ENCODE measurements around the gene SHROOM3.
"Not testable (repeated sequence)": the region's sequence is repeated elsewhere in the genome, so short reads cannot be mapped to it uniquely, and the experiment has no call there.

Gene SHROOM3

DNA sequence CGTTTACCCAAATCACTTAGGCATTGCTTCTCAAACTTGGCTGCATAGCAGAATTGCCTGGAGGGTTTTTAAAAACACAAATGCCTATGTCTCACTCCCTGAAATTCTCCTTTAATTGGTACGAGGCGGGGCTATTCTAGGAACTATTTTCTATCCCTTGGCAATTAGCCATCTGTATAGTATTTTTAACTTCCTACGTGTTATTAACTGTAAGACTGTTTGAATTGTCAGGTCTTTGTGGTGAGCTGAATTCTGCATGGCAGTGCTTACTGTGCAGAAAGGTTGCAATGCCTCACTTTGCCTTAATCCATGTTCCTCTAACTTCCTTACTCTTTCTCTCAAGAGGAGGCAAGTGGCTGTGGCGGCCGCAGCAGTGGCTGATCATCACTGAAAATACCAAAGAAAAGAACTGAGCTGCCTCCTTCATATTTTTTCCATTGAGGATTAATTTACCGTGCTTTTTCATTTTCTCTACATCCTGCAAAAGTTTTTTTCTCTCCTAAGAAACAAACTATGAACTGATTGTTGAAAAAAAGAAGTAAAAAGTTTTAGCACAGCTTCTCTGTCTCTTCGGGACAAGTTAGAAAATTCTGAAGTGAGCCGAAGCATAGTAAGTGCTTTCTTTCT is at the start of gene SHROOM3:
Gene SHROOM3, plus strand, starts transcription at position 329 of the 627 bp plus-strand sequence. CDS start 824 bp downstream, outside the sequence.
- peak; percentile 84 for DNase-seq

DNA sequence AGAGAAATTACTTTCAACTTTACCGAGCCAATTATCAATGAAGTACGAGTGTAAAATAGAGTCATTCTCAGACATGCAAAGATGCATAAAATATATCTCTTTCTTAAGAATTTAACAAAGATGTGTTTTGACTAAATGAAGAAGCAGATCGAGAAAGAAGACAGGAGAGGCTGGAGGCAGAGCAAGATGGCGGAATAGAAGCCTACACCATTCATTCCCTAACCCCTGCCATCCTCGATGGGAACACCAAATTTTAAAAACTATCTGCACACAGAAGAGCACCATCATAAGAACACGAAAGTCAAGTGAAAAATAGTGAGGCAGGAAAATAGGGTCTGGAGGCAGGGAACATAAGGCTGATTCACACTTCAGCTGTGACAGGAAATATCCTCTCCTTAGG is 49.1 kb upstream of the SHROOM3 start:
- DNase-seq: no peak

DNA sequence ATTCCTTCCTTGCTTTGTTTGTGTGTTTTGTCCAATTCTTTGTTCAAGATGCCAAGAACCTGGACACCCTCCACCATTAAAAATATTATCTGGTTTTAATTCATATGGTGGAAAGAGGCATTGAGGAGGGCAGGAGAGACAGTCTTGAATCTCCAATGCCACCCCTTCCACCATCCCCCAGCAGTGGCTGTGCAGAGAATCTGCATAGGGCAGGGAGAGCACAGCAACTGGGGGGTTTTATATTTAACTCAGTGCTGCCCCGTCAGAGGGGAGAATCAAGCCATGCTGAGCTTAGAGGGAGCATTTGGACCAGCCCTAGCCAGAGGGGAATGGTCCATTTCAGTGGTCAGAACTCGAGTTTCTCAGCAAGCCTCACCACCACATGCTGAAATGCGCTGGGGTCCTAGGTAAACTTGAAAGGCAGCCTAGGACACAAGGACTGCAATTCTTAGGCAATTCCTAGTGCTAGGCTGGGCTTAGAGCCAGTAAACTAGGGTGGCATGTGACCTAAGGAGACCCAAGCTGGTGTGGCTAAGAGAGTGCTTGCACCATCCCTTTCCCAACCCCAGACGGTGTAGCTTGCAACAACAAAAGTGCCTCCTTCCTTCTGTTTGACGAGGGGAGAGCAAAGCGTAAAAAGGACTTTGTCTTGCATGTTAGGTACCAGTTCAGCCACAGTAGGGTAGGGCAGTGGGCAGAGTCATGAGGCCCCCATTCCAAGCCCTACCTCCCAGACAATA is 48.3 kb upstream of the SHROOM3 start:
- no peak for DNase-seq

DNA sequence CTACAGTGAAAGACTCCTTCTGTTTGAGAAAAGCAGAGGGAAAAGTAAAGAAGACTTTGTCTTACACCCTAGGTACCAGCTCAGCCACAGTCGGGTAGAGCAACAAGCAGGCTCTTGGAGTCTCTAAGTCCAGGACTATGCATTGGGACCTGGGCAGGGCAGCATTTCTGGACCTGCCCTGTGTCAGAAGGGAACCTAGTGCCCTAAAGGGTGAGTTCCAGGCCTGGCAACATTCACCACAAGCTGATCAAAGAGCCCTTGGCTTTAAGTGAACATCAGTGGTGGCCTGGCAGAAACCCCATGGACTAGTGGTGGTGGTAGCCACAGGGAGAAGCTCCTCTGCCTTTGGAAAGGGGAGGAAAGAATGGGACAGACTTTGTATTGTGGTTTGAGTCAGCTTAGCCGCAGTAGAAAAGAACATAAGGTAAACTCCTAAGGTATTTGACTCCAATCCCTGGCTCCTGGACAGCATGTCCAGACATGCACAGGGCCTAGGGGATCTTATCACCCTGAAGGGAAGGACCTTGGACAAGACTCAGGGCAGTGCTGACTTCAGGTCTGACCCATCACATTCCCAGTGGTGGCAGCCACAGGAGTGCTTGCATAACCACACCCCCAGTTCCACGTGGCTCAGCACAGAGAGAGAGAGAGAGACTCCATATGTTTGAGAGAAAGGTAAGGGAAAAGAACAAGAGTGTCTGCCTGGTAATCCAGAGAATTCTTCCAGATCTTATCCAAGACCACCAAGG is 46.7 kb upstream of the SHROOM3 start:
- DNase-seq: no peak

DNA sequence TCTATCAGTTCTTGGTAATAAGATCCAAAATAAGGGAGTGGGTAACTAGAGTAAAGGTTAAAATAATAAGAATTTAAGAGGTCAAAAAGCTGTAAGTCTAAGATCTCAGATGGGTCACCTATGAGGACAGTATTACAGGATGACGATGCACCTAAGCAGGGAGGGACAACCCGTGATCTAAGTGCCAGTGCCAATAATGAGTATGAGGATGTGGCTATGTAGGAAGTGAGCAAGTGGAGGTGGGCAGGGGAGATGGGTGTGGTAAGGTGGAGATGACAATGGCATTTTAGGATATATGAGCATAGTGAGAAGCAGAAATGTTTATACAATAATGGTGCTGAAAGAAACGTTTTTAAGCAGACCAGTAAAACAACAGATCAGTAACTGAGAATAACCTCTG is 33.4 kb upstream of the SHROOM3 start:
- no peak for DNase-seq

DNA sequence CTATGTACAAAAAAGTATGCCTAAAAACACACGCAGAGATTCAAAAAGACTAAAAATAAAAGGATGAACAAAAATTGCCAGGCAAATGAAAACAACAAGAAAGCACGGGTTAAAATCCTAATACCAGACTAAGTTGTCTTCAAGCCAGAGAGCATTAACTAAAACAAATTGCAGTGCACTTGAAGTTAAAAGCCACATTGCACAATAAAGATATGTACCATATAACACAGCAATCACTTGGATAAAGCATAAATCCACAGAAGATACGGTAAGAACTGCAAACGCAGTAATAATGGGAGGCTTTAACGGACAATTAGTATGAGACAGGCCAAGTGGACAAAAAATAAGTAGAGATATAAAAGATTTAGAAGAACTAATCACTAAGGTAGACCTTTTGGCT is 28.9 kb upstream of the SHROOM3 start:
- no peak for DNase-seq

DNA sequence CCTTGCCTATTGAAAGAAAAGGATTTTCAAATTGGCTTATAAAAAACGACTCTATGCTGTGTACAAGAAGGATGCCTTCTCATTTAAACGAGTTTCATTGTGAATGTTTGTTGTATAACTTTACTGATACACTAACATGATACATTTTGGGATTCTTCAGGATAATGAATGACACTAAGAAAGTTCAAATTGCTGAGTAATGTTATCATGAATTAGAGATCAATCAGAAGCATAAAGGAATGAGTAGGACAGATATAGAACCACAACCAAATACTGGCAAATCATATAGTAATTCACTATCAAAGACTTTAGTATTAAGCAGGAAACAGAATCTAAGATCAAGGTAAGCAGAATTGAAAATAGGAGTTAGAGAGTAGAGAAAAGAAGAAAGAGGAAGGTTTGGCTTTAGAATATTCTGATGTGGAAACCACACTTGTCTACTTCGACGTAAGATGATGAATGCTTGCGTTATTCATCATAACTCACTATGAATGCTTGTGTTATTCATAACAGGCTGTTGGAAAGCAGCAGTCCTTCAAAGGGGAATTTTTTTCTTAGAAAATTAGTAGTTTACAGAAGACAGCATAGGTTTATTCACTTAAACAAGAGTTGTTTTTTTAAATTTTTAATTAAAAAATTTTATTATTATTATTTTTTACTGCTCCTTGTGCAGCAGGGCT is 27.4 kb upstream of the SHROOM3 start:
- no peak for DNase-seq

DNA sequence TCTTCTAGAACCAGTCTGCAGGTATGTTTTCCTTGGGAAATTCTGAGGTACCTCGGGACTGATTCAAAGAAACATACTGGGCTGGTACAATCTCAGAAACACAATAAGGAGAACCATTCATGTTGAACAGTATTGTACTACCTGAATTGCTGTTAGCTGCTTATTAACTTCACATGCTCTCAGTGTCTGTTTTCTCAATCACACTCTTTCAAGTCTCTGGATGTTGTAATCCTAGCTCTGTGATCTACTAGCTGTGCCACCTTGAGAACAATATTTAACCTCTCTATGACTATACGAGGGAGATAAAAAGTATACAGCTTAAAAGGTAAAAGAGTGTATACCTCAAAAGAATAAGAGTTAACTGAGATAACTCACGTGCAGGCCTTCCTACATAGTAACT is 24.4 kb upstream of the SHROOM3 start:
- no peak for DNase-seq

DNA sequence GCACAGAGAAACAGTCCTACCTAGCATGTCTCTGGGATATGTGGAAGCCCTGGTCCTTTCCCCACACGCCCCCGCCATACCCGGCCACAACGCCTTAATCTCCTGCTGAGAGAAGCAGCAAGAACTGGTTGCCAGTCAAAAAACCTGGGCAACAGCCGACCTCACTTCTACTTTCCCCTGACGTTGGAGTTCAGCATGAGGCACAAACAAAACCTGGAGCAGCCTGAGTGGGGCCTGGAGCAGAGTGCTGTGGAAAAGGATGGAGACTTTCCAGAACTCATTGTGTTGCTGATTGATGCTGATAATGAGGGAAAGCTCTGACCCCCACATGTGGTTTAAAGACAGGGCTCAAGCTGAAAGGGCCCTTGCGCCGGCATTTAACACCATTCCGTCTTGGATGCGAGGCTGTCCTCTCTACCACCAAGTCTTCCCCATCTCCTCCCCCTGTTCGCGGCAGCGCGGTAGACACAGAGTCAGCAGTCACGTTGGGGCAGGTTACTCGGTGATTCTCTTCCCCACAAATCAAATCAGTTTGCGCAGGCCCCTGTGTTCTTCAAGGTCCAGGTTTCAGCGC is 14.8 kb upstream of the SHROOM3 start:
- DNase-seq: peak; percentile 73

DNA sequence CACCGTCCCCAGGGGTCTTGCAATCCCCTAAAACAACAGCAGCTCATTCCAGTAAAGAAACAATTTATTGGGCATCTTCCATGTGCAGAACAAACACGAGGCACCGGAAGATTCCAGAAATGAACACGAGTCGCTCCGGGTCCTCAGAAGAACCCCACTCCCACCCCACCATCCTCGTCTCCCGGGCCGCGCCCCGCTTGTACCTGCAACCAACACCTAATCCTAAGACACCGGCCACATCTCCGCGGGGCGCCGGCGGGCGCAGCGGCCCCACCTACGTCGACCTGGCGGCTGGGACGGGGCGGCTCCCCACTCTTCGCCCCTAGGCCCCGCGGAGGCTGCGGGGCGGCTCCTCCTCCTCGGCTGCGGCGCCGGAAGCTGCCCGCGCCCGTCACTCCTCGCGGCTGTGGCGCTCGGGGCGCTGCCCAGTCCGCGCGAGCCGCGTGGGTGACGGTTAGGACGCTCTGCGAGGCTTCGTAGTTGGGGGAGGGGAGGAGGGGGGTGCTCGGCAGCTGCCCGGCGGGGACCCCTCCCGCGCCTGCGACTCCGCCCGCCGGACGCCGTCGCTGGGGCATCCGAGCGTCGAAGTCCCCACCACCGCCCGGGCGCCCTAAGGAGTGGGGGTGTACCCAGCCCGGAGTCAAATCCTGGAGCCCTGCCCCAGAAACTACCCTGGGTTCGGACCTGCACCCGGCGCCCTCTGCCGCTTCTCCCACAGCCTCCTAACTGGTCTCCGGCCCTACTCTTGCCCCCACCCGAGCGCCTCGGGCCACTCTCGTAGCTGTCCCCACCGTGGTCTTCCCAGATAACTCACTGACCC is 14.1 kb upstream of the SHROOM3 start, which contains the start of gene CCDC158:
Gene CCDC158, minus strand, starts transcription at position 380 of the 820 bp plus-strand sequence. CDS start 17,934 bp downstream, outside the sequence.
- peak; percentile 75 for DNase-seq

DNA sequence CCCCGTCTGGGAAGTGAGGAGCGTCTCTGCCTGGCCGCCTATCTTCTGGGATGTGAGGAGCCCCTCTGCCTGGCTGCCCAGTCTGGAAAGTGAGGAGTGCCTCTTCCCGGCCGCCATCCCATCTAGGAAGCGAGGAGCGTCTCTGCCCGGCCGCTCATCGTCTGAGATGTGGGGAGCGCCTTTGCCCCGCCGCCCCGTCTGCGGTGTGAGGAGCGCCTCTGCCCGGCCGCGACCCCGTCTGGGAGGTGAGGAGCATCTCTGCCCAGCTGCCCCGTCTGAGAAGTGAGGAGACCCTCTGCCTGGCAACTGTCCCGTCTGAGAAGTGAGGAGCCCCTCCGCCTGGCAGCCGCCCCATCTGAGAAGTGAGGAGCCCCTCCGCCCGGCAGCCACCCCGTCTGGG is 11.9 kb upstream of the SHROOM3 start:
- DNase-seq: not testable (repeated sequence)

DNA sequence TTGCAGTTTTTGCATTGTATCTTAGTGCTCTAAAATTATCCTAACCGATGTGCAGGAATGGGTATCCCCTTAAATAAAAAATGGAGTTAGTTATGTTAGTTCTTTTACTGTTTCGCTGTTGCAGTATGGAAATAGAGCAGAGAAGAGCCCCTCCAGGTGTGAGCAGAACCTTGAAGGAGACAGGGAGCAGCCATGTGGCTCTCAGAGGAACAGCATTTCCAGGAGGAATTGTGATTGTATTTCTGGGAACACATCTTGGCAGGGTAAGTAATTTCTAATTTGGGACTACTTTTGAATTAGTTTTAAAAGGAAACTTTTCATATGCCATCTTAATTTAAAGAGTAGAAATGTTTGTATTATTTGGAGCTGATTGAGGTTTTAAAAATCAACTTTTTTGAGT is 8.8 kb upstream of the SHROOM3 start:
- DNase-seq: no peak

DNA sequence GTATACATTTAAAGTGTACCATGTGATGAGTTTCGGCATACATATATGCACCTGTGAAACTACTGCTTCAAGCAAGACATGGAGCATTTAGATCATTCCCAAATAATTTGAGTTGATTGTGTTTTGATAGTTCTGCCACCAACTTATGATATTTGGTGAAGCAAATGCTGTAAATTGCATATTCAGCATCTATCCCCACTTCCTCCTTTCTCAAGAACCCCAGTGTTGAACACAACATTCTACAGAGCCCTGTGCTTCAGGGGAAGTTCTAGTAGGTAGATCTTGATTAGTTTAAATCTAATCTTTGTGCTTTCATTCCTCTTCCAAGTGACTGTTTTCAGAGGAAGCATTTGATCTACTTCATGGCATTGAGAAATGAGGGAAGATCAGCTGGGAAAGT is 5.4 kb upstream of the SHROOM3 start:
- no peak for DNase-seq

DNA sequence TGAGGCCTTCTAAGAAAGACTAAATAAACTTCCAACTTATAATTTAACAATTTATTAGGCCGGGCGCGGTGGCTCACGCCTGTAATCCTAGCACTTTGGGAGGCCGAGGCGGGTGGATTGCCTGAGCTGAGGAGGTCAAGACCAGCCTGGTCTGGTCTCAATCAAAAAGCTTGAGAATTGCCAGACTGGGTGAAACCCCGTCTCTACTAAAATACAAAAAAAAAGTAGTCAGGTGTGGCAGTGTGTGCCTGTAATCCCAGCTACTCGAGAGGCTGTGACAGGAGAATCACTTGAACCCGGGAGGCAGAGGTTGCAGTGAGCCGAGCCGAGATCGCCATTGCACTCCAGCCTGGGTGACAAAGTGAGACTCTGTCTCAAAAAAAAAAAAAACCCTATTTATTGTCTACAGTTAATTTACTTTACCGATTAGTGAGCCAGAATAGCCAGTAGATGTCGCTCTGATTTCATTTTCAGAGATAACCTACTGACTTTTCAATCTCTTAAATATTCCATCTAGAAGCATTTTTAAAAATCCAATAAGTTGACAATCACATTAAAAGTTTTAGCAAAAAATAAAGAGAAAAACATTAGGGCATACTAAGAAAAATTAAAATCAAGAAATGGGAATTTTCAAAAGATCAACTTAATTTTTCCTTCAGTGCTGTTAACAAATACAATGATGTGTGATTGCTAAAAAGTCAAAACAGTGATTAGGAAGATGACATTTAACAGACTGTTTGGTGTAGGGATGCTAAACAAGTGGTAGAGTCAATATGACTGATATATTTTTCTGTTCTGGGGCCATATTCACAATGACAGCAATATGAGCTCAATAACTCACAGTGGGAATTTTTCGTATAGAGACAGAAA is 4.3 kb upstream of the SHROOM3 start:
- DNase-seq: peak; percentile 88

DNA sequence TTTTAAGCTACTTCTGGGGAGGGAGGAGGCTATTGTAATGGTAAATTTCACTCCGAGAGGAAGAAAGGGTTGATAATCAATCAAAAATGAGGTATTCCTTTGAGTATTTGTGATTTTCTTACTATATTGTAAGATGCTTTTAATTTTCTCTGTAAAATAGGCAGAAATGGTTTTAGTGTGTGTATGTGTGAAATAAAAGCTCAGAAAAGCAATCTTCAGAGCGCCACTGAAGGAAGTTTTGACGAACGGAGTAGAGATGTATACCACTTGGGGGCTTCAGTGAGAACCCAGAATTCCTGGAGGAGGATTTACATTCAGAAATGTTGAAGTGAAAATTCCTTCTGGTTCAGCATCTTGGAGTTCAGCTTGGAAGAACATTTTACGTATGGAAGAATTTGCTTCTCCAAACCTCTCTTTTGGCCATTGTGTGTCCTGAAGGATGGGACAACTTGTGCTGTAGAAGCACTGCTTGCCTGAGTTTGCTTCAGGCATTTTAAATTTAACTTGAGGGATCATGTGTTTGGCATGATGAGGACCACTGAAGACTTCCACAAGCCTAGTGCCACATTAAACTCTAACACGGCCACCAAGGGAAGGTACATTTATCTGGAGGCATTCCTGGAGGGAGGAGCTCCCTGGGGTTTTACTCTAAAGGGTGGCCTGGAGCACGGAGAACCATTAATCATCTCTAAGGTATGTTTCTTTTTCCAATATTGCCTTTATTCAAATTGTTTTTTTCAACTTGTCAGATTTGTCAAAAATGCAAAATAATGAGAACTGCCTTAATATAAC is 695 bp downstream of the SHROOM3 start:
- DNase-seq: peak; percentile 76

DNA sequence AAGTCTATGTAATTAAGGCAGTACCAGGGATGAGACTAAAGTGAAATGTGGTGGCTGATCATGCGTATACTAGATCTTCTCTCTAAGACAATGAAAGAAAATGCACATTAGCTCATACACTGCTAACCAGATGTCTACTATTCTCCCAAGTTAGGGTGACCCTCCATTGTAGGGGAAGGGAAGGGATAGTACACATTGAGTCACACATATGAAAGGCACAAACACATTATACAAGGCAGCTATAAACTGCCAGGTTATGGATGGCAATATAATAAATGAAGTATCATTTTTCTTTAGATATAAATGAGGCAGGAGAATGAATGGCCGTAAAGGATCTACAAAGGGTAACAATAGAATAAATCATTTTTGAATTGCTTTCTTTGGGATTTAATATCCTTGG is 4.5 kb downstream of the SHROOM3 start:
- DNase-seq: no peak

DNA sequence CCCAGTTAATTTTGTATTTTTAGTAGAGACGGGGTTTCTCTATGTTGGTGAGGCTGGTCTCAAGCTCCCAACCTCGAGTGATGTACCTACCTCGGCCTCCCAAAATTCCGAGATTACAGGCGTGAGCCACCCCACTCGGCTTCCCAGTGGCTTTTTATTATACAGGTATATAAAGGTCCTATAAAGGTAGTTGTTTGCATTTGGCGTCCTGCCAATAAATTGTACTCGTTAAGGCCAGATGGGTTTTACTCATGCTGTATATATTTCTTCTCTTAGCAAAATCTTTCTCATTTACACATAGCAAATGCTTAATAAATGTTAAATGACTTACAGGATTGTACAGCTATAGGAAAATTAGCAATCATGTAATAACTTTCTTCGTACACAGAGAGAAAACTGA is 6.9 kb downstream of the SHROOM3 start:
- DNase-seq: no peak

DNA sequence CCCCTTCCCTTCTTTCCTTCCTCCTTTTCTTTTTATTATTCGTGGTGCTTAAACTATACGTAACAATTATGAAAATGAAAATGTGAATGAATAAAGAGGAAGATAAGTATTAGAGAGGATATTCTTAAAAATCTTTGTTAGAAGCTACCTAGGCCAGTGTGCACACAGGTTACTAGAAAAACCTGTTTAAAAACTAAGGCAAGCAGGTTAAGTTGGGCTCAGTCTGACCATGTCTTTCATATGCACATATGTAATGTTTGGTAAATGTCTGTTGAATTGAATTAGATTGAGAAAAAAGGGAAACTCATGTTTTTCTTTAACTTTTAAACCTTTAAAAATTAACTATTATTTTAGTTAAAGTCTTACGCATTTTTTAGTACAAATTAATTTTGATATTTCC is 7.8 kb downstream of the SHROOM3 start:
- DNase-seq: no peak

DNA sequence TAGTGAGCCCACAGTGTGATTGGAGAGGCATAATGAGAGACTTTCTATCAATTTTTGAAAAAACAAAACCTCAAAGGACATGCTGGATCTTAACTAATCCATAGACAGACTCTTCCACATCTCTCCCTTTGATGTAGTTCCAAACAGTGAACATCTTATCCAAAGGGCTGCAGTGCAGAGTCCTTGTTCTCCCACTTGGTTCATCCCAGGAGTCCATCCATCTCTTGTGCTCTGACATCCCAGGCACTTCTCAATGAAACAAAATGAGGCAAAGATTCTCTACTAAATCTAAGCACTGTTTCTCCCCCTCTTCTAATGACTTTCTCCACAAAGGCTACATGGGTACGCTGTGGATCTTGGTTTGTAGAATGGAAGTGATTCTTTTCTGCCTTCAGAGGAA is 8.3 kb downstream of the SHROOM3 start:
- no peak for DNase-seq

DNA sequence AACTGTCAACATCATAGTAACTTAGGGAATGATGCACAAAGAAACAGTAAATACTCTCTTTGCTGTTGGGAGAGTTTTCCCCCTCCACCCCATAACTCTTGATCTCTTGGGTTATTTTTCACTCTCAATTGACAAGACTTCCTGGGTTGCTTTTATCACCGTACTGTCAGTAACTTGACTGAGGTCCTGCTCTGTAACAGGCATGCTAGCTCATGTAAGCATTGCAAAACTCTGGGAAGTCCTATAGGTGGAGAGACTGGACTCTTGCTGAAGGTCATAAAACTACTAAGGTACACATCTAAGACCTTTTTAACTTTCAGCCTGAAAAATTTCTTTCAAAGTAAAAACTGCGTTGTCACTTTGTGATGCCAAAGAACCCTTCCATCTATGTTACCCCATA is 10.9 kb downstream of the SHROOM3 start:
- DNase-seq: no peak

All from eye (tissue), 1 donor.